ENCODE measurements around the gene C21orf91. TPM values are rescaled to one million over a fixed set of nuclear protein-coding genes. Genes with fewer than 3 reads are reported as not detected.

The C21orf91 gene
- polyA plus RNA-seq, 2 of the 4 experiments (the other 2 are of a cell fraction), result 1.9 to 5.5 TPM

DNA sequence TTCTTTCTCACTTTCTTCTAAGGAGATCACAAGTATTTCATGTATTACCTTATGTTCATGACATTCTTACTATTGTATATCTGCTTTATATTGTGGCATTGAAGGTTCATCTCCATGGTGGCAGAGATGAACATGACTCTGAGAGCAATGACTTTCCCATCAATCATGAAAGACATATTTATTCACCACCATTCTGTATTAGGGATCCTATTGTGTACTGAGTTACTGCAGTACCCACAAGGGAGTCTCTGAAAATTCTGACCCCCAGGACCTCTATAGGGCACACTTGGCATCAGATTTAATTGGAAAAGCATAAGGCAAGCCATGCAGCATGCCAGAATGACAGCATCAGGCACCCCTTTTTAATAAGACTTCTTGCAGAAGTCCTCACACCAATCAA is 21.9 kb upstream of the C21orf91 start:
- FAIRE-seq (no peak), DNase-seq (ENCODE audit: low read depth in 1 of 2, low spot score in 1 of 2) (no peak), ATAC-seq (no peak)
- Histone ChIP-seq H3K4me3 (no peak overlapping the region), H3K9me3 (no peaks in the 10 kb centered on the region), H3K4me1 (no peaks in the 10 kb centered on the region), H3K4me2 (no peak overlapping the region), H3K27ac (no peak overlapping the region)
- TF ChIP-seq ZFP36 (IDR thresholded peaks at IDR 0.05; ENCODE audit: borderline replicate concordance, partially characterized antibody), result no peak
- TF ChIP-seq, protein P1, sequence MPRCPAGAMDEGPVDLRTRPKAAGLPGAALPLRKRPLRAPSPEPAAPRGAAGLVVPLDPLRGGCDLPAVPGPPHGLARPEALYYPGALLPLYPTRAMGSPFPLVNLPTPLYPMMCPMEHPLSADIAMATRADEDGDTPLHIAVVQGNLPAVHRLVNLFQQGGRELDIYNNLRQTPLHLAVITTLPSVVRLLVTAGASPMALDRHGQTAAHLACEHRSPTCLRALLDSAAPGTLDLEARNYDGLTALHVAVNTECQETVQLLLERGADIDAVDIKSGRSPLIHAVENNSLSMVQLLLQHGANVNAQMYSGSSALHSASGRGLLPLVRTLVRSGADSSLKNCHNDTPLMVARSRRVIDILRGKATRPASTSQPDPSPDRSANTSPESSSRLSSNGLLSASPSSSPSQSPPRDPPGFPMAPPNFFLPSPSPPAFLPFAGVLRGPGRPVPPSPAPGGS (IDR thresholded peaks at IDR 0.05), result no peak
- TF ChIP-seq, protein P2, sequence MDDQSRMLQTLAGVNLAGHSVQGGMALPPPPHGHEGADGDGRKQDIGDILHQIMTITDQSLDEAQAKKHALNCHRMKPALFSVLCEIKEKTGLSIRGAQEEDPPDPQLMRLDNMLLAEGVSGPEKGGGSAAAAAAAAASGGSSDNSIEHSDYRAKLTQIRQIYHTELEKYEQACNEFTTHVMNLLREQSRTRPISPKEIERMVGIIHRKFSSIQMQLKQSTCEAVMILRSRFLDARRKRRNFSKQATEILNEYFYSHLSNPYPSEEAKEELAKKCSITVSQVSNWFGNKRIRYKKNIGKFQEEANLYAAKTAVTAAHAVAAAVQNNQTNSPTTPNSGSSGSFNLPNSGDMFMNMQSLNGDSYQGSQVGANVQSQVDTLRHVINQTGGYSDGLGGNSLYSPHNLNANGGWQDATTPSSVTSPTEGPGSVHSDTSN (IDR thresholded peaks at IDR 0.05), result no peak
- ChIA-PET POLR2A (no interaction called here), CTCF (no interaction called here)

DNA sequence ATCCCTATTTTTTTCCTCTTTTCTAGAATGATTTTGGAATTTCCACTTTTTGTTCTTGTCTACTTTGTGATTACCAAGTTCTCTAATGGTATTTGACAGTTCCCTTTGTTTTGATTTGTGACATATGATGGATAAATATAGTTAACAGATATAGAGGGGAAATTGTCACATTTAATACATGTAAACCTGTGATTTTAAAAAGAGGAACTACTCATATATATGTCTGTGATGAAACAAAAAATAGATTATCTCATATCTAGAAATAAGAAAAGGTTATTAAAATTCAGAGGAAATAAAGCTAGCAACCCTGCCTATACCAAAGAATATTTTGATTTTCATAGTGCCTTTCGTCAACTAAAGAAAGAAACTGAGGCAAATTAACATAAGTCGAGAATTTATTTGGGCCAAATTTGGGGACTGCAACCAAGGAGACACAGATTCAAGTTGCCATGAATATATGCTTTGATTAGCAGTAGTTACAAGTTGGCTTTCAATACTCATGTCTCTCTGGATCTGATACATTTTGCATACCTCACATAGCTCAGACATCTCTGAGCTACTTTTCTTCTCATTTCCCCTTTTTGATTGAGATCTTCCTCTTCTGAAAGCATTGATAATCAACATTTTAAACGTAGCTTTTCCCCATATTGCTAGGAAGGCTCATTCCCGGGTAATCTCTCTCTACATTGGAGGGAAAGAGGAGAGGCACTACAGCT is 15.6 kb upstream of the C21orf91 start:
- WGBS (ENCODE audit: missing lambda C conversion rate), result 9% methylated on average over 4 of the region's 4 CpGs
- FAIRE-seq (no peak), ATAC-seq (no peak), DNase-seq (ENCODE audit: low read depth in 1 of 2, low spot score in 1 of 2) (no peak)
- Histone ChIP-seq H3K4me1 (no peaks in the 10 kb centered on the region), H3K4me2 (no peak overlapping the region), H3K4me3 (no peak overlapping the region), H3K27ac (no peak overlapping the region), H3K9me3 (no peaks in the 10 kb centered on the region)
- ChIA-PET POLR2A (no interaction called here), CTCF (no interaction called here)
- TF ChIP-seq HOXB13 (CRISPR knock-in tag; IDR thresholded peaks at IDR 0.05; ENCODE audit: low read depth) (no peak), EP300 (IDR thresholded peaks at IDR 0.05) (no peak), KDM1A (IDR thresholded peaks at IDR 0.05; ENCODE audit: low read depth) (no peak), HOXB5 (CRISPR knock-in tag; IDR thresholded peaks at IDR 0.05) (no peak), HEYL (CRISPR knock-in tag; IDR thresholded peaks at IDR 0.05) (no peak), ZFP36 (IDR thresholded peaks at IDR 0.05; ENCODE audit: borderline replicate concordance, partially characterized antibody) (no peak), TP53 (CRISPR knock-in tag; IDR thresholded peaks at IDR 0.05) (no peak), ESRRA (IDR thresholded peaks at IDR 0.05; ENCODE audit: borderline replicate concordance, low read length) (no peak), CHD4 (IDR thresholded peaks at IDR 0.05; ENCODE audit: borderline replicate concordance) (no peak), ZC3H11A (IDR thresholded peaks at IDR 0.05) (no peak), NFE2L2 (conservative IDR thresholded peaks at IDR 0.05; ENCODE audit: low read length) (no peak)
- TF ChIP-seq, protein P3, sequence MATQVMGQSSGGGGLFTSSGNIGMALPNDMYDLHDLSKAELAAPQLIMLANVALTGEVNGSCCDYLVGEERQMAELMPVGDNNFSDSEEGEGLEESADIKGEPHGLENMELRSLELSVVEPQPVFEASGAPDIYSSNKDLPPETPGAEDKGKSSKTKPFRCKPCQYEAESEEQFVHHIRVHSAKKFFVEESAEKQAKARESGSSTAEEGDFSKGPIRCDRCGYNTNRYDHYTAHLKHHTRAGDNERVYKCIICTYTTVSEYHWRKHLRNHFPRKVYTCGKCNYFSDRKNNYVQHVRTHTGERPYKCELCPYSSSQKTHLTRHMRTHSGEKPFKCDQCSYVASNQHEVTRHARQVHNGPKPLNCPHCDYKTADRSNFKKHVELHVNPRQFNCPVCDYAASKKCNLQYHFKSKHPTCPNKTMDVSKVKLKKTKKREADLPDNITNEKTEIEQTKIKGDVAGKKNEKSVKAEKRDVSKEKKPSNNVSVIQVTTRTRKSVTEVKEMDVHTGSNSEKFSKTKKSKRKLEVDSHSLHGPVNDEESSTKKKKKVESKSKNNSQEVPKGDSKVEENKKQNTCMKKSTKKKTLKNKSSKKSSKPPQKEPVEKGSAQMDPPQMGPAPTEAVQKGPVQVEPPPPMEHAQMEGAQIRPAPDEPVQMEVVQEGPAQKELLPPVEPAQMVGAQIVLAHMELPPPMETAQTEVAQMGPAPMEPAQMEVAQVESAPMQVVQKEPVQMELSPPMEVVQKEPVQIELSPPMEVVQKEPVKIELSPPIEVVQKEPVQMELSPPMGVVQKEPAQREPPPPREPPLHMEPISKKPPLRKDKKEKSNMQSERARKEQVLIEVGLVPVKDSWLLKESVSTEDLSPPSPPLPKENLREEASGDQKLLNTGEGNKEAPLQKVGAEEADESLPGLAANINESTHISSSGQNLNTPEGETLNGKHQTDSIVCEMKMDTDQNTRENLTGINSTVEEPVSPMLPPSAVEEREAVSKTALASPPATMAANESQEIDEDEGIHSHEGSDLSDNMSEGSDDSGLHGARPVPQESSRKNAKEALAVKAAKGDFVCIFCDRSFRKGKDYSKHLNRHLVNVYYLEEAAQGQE (IDR thresholded peaks at IDR 0.05), result no peak

DNA sequence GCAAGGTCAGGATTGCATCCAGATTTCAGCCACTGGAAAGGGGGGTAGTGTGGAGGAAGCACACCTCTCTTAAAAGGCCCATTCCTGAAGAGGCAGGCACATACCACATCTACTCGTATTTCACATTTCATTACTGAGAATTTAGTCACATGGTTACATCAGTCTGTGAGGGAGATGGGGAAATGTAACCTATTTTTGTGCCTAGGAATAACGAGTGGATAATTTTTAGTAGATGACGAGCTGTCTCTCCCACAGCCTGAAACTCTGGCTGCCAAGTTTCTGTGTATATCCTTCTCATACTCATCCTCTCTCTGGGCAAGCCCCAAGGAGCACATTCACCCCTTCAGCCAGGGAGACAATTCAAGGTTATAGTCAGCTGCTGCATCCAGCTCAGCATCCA is 10.3 kb upstream of the C21orf91 start:
- Histone ChIP-seq H3K4me1 (no peaks in the 10 kb centered on the region), H3K9me3 (no peaks in the 10 kb centered on the region), H3K4me2 (no peak overlapping the region), H3K27ac (no peak overlapping the region), H3K4me3 (no peak overlapping the region)
- no peak for ATAC-seq
- no peak for FAIRE-seq
- 8% methylated on average over 3 of the region's 3 CpGs for WGBS (ENCODE audit: missing lambda C conversion rate)
- ChIA-PET CTCF (no interaction called here), POLR2A (no interaction called here)
- DNase-seq (ENCODE audit: low read depth in 1 of 2, low spot score in 1 of 2), result no peak
- TF ChIP-seq POLR2A (IDR thresholded peaks at IDR 0.05; ENCODE audit: low read length) (no peak), ZFP36 (IDR thresholded peaks at IDR 0.05; ENCODE audit: borderline replicate concordance, partially characterized antibody) (no peak), FOSB (CRISPR knock-in tag; IDR thresholded peaks at IDR 0.05) (no peak), RNF2 (IDR thresholded peaks at IDR 0.05; ENCODE audit: borderline replicate concordance, low read depth) (no peak), ZSCAN20 (CRISPR knock-in tag; IDR thresholded peaks at IDR 0.05) (no peak), GATA3 (IDR thresholded peaks at IDR 0.05; ENCODE audit: borderline replicate concordance) (no peak), CHD4 (IDR thresholded peaks at IDR 0.05; ENCODE audit: borderline replicate concordance) (no peak), EP300 (IDR thresholded peaks at IDR 0.05) (no peak), NR3C1 (IDR thresholded peaks at IDR 0.05) (no peak), HEYL (CRISPR knock-in tag; IDR thresholded peaks at IDR 0.05) (no peak), NPAS2 (CRISPR knock-in tag; IDR thresholded peaks at IDR 0.05; ENCODE audit: borderline replicate concordance) (no peak), POLR2AphosphoS2 (conservative IDR thresholded peaks at IDR 0.05; ENCODE audit: low read length) (no peak)
- TF ChIP-seq, protein P4, sequence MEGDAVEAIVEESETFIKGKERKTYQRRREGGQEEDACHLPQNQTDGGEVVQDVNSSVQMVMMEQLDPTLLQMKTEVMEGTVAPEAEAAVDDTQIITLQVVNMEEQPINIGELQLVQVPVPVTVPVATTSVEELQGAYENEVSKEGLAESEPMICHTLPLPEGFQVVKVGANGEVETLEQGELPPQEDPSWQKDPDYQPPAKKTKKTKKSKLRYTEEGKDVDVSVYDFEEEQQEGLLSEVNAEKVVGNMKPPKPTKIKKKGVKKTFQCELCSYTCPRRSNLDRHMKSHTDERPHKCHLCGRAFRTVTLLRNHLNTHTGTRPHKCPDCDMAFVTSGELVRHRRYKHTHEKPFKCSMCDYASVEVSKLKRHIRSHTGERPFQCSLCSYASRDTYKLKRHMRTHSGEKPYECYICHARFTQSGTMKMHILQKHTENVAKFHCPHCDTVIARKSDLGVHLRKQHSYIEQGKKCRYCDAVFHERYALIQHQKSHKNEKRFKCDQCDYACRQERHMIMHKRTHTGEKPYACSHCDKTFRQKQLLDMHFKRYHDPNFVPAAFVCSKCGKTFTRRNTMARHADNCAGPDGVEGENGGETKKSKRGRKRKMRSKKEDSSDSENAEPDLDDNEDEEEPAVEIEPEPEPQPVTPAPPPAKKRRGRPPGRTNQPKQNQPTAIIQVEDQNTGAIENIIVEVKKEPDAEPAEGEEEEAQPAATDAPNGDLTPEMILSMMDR (IDR thresholded peaks at IDR 0.05), result no peak
- TF ChIP-seq, protein P1 (IDR thresholded peaks at IDR 0.05), result no peak
- TF ChIP-seq, protein P2 (IDR thresholded peaks at IDR 0.05), result no peak

Data from A549 (cell line).